Activated T-cell treated with anti-CD3 and anti-CD28 coated beads, Interleukin-2, amount 50 U/mL, for 4 hours (primary cell): Measurements from ENCODE around the gene DCLRE1C. TPM values are rescaled to one million over a fixed set of nuclear protein-coding genes. Genes with fewer than 3 reads are reported as not detected.
"Not testable (repeated sequence)": the region's sequence is repeated elsewhere in the genome, so short reads cannot be mapped to it uniquely, and the experiment has no call there.

Source experiments
- ATAC-seq, 2 donors: fragments of 200-7000 bp; cut with Tn5 transposase; one replicate each; pipeline ENCODE4 v1.10.0; 2021
- DNase-seq: peaks from one replicate; pipeline ENCODE4 v3.0.0-alpha.2; 2020
- H3K27me3 Mint-ChIP-seq: one replicate; pipeline ENCODE4 v1.8.0; 2021; ENCODE audit warnings: low read depth, mixed read lengths
- H3K36me3 Mint-ChIP-seq: one replicate; pipeline ENCODE4 v1.8.0; 2022; ENCODE audit warnings: mixed read lengths; ENCODE audit not compliant: insufficient read depth
- H3K4me1 Mint-ChIP-seq: one replicate; pipeline ENCODE4 v1.8.0; 2021; ENCODE audit warnings: low read depth, mixed read lengths
- H3K4me3 Mint-ChIP-seq: one replicate; pipeline ENCODE4 v1.8.0; 2021; ENCODE audit warnings: mild to moderate bottlenecking, moderate library complexity, mixed read lengths
- H3K9me3 Mint-ChIP-seq: one replicate; pipeline ENCODE4 v1.8.0; 2021; ENCODE audit warnings: mixed read lengths
- total RNA-seq, 3 donors: library from RNA; stranded (reverse); gene quantifications; one replicate each; pipeline ENCODE4 v1.2.1, GENCODE V29; 2021

The DCLRE1C gene
- total RNA-seq, 3 donors from 2014 or later = 8.4 to 10.1 (median 8.5) TPM

GRCh38 chr10:14958872-14959220 lies 5.0 kb upstream of the DCLRE1C start:
- Mint-ChIP-seq H3K9me3 (no peaks in the 10 kb centered on the region), H3K4me3 (peak overlapping the region; percentile 90), H3K36me3 (no peaks in the 10 kb centered on the region), H3K4me1 (peaks cover 30% of the 10 kb centered on the region), H3K27me3 (no peaks in the 10 kb centered on the region)
- DNase-seq (no peak), ATAC-seq (no peak)

DNA sequence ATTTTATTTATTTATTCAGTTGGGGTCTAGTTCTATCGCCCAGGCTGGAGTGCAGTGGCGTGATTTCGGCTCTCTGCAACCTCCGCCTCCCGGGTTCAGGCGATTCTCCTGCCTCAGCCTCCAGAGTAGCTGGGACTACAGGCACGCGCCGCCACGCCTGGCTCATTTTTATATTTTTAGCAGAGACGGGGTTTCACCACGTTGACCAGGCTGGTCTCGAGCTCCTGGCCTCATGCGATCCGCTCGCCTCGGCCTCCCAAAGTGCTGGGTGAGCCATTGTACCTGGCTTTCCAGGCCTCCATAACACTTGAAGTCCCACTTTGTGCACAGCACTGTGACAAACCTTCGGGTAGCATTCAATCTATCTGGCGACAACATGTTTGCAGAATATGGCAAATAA lies 1.0 kb upstream of the DCLRE1C start:
- DNase-seq = no peak
- peaks cover 49% of the 10 kb centered on the region for H3K4me1 Mint-ChIP-seq
- peaks cover 2% of the 10 kb centered on the region for H3K36me3 Mint-ChIP-seq
- no peaks in the 10 kb centered on the region for H3K9me3 Mint-ChIP-seq
- ATAC-seq = no peak
- peak overlapping the region; percentile 88 for H3K4me3 Mint-ChIP-seq
- H3K27me3 Mint-ChIP-seq = no peaks in the 10 kb centered on the region

- peaks cover 8% of the 10 kb centered on the region for H3K36me3 Mint-ChIP-seq
- H3K4me1 Mint-ChIP-seq = peaks cover 49% of the 10 kb centered on the region
- H3K4me3 Mint-ChIP-seq = peak overlapping the region; percentile 88
- no peaks in the 10 kb centered on the region for H3K9me3 Mint-ChIP-seq
- H3K27me3 Mint-ChIP-seq = no peaks in the 10 kb centered on the region
- DNase-seq (no peak), ATAC-seq (peak; percentile 53 to 58)
Measured at GRCh38 chr10:14953424-14954000, 384 bp downstream of the DCLRE1C start.

DNA sequence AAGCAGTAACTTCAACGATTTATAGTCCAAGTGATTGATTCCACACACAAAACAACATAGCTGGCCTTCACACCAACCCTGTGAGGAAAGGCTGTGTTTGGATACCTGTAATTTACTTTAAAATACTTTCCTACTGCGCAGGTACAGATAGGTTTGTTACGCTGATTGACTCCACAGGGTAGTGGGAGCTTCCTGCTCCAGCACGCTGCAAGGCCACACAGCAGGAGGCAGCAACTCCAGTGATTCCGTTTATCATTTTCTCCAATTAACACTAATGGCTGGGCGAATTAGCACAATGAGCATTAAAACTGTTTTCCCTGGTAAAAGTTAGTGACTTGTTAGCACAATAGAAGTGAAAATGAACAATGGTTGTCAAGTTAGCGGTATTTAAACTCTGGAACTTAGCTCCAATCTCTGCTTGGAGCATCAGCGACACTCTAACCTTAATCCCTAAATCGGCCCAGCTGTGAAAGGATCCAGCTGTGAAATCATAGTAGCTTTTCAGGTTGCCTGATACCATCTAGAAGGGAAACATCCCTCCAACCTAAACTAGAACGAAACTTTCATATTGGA lies 959 bp downstream of the DCLRE1C start:
- ATAC-seq = no peak
- H3K9me3 Mint-ChIP-seq = no peaks in the 10 kb centered on the region
- H3K36me3 Mint-ChIP-seq = peaks cover 8% of the 10 kb centered on the region
- peaks cover 47% of the 10 kb centered on the region for H3K4me1 Mint-ChIP-seq
- peak overlapping the region; percentile 88 for H3K4me3 Mint-ChIP-seq
- DNase-seq = no peak
- H3K27me3 Mint-ChIP-seq = no peaks in the 10 kb centered on the region

DNA sequence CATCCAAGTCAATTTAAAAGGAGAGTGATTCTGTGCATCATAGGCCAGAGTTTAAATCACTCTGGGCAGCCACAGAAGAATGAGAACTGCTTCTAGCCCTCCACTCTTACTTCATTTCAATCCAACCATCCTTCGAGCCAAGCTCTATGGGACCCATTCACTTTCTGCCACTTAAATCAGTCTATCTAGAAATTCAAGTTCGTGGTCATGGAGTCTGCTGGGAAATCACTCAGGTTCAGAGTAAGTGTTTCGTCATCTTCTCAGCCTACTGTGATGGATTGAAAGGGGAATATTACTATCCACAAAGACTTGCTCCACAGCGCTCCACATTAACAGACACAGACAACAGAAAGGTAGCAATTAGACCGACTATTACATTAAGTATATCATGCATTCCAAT lies 4.6 kb downstream of the DCLRE1C start:
- H3K36me3 Mint-ChIP-seq = peaks cover 14% of the 10 kb centered on the region
- no peaks in the 10 kb centered on the region for H3K27me3 Mint-ChIP-seq
- H3K9me3 Mint-ChIP-seq = no peaks in the 10 kb centered on the region
- ATAC-seq (no peak), DNase-seq (no peak)
- peaks cover 31% of the 10 kb centered on the region for H3K4me1 Mint-ChIP-seq
- H3K4me3 Mint-ChIP-seq = no peak overlapping the region

DNA sequence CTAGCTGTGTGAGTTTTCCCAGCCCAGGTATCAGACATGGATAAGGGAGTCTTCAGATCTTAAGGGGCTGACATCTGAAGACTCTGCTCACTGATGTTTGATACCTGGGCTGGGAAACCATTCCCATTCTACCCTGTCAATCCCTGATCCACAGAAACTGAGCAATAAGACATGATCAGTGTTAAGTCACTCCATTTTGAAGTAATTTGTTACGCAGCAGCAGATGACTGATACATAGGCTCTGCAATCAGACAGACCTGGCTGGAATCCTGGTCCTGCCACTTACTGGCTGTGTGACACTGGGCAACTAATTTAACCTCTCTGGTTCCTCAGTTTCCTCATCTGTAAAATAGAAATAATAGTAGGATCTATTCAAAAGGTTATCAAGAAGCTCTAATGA lies 6.6 kb downstream of the DCLRE1C start:
- Mint-ChIP-seq H3K27me3 (no peaks in the 10 kb centered on the region), H3K9me3 (no peaks in the 10 kb centered on the region), H3K4me3 (no peak overlapping the region), H3K36me3 (peaks cover 21% of the 10 kb centered on the region), H3K4me1 (peaks cover 23% of the 10 kb centered on the region)
- ATAC-seq (no peak), DNase-seq (no peak)

DNA sequence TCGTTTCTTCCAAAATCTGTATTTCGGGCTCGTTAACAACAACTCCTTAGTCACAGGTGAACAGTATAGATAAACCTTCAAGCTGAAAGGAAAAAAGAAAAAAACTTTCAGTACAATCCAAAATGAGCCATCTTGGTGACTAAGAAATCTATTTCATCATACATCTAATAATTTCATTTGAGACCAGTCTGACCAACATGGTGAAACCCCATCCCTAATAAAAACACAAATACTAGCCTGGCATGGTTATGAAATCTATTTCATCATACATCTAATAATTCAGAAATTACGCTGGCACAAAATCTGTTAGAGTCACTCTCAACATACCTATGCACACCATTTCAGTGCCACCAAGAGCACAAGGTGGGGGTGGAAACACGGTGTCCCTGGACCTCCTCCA lies 8.8 kb downstream of the DCLRE1C start:
- Mint-ChIP-seq H3K9me3 (no peaks in the 10 kb centered on the region), H3K4me1 (peaks cover 9% of the 10 kb centered on the region), H3K4me3 (no peak overlapping the region), H3K36me3 (peaks cover 18% of the 10 kb centered on the region), H3K27me3 (no peaks in the 10 kb centered on the region)
- ATAC-seq (no peak), DNase-seq (no peak)

GRCh38 chr10:14942950-14943338 lies 11.0 kb downstream of the DCLRE1C start:
- H3K4me1 Mint-ChIP-seq, ATAC-seq, DNase-seq, H3K9me3 Mint-ChIP-seq, H3K27me3 Mint-ChIP-seq, H3K4me3 Mint-ChIP-seq: not testable (repeated sequence)
- H3K36me3 Mint-ChIP-seq = peaks cover 18% of the 10 kb centered on the region

GRCh38 chr10:14942147-14942949 lies 11.5 kb downstream of the DCLRE1C start:
- ATAC-seq, H3K27me3 Mint-ChIP-seq, H3K4me1 Mint-ChIP-seq, DNase-seq, H3K9me3 Mint-ChIP-seq, H3K4me3 Mint-ChIP-seq: not testable (repeated sequence)
- peaks cover 19% of the 10 kb centered on the region for H3K36me3 Mint-ChIP-seq

GRCh38 chr10:14938971-14939370 lies 14.9 kb downstream of the DCLRE1C start:
- peaks cover 22% of the 10 kb centered on the region for H3K36me3 Mint-ChIP-seq
- H3K27me3 Mint-ChIP-seq, ATAC-seq, DNase-seq, H3K9me3 Mint-ChIP-seq, H3K4me3 Mint-ChIP-seq, H3K4me1 Mint-ChIP-seq: not testable (repeated sequence)

DNA sequence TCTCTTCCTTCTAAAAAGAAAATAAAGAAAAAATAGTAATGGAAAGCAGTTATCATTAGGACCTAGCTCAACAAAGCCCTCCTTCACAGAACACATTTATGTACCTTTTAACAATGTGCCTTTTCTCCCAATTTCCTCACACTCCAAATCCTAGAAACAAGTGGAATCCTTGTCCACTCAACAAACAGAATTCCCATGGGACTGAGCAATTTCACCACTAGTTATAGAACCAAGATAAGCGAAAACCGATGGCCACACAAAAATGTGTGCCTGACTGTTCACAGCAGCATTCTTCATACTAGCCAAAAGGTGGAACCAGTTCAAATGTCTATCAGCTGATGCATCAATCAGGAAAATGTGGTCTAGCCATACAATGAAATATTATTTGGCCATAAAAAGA lies 17.3 kb downstream of the DCLRE1C start:
- ATAC-seq (no peak), DNase-seq (no peak)
- peaks cover 33% of the 10 kb centered on the region for H3K36me3 Mint-ChIP-seq
- no peak overlapping the region for H3K4me3 Mint-ChIP-seq
- H3K9me3 Mint-ChIP-seq = no peaks in the 10 kb centered on the region
- H3K27me3 Mint-ChIP-seq = no peaks in the 10 kb centered on the region
- H3K4me1 Mint-ChIP-seq = no peaks in the 10 kb centered on the region

- Mint-ChIP-seq H3K36me3 (peaks cover 46% of the 10 kb centered on the region), H3K4me3 (no peak overlapping the region), H3K9me3 (no peaks in the 10 kb centered on the region), H3K27me3 (no peaks in the 10 kb centered on the region), H3K4me1 (peaks cover 1% of the 10 kb centered on the region)
- ATAC-seq (no peak), DNase-seq (no peak)
Measured at GRCh38 chr10:14930610-14931009, 23.3 kb downstream of the DCLRE1C start.

- H3K4me1 Mint-ChIP-seq = peaks cover 1% of the 10 kb centered on the region
- no peaks in the 10 kb centered on the region for H3K27me3 Mint-ChIP-seq
- peaks cover 47% of the 10 kb centered on the region for H3K36me3 Mint-ChIP-seq
- ATAC-seq = no peak
- H3K4me3 Mint-ChIP-seq = no peak overlapping the region
- DNase-seq = no peak
- H3K9me3 Mint-ChIP-seq = no peaks in the 10 kb centered on the region
Measured at GRCh38 chr10:14926722-14927416, 27.0 kb downstream of the DCLRE1C start.

- H3K4me3 Mint-ChIP-seq = no peak overlapping the region
- H3K36me3 Mint-ChIP-seq = peaks cover 49% of the 10 kb centered on the region
- no peak for DNase-seq
- H3K4me1 Mint-ChIP-seq = peaks cover 1% of the 10 kb centered on the region
- no peak for ATAC-seq
- H3K27me3 Mint-ChIP-seq = no peaks in the 10 kb centered on the region
- no peaks in the 10 kb centered on the region for H3K9me3 Mint-ChIP-seq
Measured at GRCh38 chr10:14926061-14926470, 27.8 kb downstream of the DCLRE1C start.
